ENCODE results near the gene SLC1A3. TPM values are rescaled to one million over a fixed set of nuclear protein-coding genes. Genes with fewer than 3 reads are reported as not detected.
"Not testable (repeated sequence)": the region's sequence is repeated elsewhere in the genome, so short reads cannot be mapped to it uniquely, and the experiment has no call there.

SLC1A3 gene
- total RNA-seq, 3 donors from 2014 or later (not counting 1 experiment from before 2014, with no cell fraction given): 1.1 TPM; not detected in 2

DNA sequence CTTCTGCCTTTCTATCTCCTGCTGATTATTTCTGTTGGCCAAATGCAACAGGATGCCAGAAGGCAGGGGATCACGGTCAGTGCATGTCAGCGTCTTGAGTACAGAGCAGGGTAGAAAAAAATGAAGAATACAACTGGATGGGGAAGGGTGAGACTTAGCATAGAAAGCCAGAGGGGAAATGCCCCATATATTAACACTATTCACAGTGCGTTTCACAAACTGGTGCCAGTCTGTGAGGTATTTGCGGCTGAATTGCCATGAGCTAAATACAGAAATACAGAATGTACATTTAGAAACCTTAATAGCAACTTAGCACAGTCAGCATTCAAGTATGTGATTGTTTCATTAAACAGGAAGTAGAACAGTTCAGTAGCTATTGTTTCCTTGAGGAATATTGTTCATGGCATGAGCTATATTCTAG, 31.0 kb upstream of the SLC1A3 start:
- peaks cover 0 to 2% of the 10 kb centered on the region in 2 donors for H3K9me3 Mint-ChIP-seq
- intact Hi-C loops (cut with micrococcal nuclease): no loop called here
- TF ChIP-seq, protein P1, sequence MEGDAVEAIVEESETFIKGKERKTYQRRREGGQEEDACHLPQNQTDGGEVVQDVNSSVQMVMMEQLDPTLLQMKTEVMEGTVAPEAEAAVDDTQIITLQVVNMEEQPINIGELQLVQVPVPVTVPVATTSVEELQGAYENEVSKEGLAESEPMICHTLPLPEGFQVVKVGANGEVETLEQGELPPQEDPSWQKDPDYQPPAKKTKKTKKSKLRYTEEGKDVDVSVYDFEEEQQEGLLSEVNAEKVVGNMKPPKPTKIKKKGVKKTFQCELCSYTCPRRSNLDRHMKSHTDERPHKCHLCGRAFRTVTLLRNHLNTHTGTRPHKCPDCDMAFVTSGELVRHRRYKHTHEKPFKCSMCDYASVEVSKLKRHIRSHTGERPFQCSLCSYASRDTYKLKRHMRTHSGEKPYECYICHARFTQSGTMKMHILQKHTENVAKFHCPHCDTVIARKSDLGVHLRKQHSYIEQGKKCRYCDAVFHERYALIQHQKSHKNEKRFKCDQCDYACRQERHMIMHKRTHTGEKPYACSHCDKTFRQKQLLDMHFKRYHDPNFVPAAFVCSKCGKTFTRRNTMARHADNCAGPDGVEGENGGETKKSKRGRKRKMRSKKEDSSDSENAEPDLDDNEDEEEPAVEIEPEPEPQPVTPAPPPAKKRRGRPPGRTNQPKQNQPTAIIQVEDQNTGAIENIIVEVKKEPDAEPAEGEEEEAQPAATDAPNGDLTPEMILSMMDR (IDR thresholded peaks at IDR 0.05): no peak
- no peak overlapping the region for H3K4me3 Mint-ChIP-seq
- no peak overlapping the region for H3K27ac Mint-ChIP-seq
- H3K27me3 Mint-ChIP-seq (ENCODE audit: low read depth in 2 of 2): no peaks in the 10 kb centered on the region
- H3K4me1 Mint-ChIP-seq: no peaks in the 10 kb centered on the region
- Histone ChIP-seq H3K36me3 (ENCODE audit: control insufficient read depth, insufficient read depth, low read length) (no peaks in the 10 kb centered on the region), H3K27ac (ENCODE audit: low read length) (no peak overlapping the region), H3K27me3 (ENCODE audit: control insufficient read depth, insufficient read depth, low read length) (no peaks in the 10 kb centered on the region), H3K4me1 (ENCODE audit: control insufficient read depth, insufficient read depth, low read length) (no peaks in the 10 kb centered on the region), H3K4me3 (ENCODE audit: low read length) (no peak overlapping the region), H3K9me3 (ENCODE audit: control insufficient read depth, insufficient read depth, low read length) (no peaks in the 10 kb centered on the region)
- no peak for DNase-seq
- ATAC-seq: no peak
- no peaks in the 10 kb centered on the region for H3K36me3 Mint-ChIP-seq
- WGBS (ENCODE audit: insufficient coverage): 87% methylated on average over 4 of the region's 4 CpGs

DNA sequence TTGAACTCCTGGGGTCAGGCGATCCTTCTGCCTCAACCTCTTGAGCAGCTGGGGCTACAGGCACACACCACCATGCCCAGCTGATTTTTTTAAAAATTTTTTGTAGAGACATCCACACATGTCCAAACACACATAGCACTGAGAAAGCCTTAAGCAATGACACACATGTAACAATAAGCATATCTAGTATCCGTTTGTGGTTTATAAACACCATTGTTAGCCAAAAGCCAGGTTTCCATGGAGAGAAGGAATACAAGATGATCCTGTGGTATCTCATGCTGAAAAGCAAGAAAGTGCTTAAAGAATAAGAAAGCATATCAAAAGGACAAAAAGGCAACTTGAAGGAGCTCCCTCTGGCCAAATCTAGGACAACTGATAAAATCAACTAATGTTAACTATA, 29.7 kb upstream of the SLC1A3 start:
- no peak overlapping the region for H3K27ac Mint-ChIP-seq
- H3K36me3 Mint-ChIP-seq: no peaks in the 10 kb centered on the region
- DNase-seq (no peak), ATAC-seq (no peak)
- Histone ChIP-seq H3K27me3 (ENCODE audit: control insufficient read depth, insufficient read depth, low read length) (no peaks in the 10 kb centered on the region), H3K4me3 (ENCODE audit: low read length) (no peak overlapping the region), H3K27ac (ENCODE audit: low read length) (no peak overlapping the region), H3K36me3 (ENCODE audit: control insufficient read depth, insufficient read depth, low read length) (no peaks in the 10 kb centered on the region), H3K9me3 (ENCODE audit: control insufficient read depth, insufficient read depth, low read length) (no peaks in the 10 kb centered on the region), H3K4me1 (ENCODE audit: control insufficient read depth, insufficient read depth, low read length) (no peaks in the 10 kb centered on the region)
- intact Hi-C loops (cut with micrococcal nuclease): no loop called here
- 83% methylated on average over 2 of the region's 2 CpGs for WGBS (ENCODE audit: insufficient coverage)
- H3K4me3 Mint-ChIP-seq: no peak overlapping the region
- TF ChIP-seq, protein P1 (IDR thresholded peaks at IDR 0.05): no peak
- peaks cover 0 to 5% of the 10 kb centered on the region in 2 donors for H3K27me3 Mint-ChIP-seq (ENCODE audit: low read depth in 2 of 2)
- H3K9me3 Mint-ChIP-seq: peaks cover 0 to 2% of the 10 kb centered on the region in 2 donors
- H3K4me1 Mint-ChIP-seq: no peaks in the 10 kb centered on the region

DNA sequence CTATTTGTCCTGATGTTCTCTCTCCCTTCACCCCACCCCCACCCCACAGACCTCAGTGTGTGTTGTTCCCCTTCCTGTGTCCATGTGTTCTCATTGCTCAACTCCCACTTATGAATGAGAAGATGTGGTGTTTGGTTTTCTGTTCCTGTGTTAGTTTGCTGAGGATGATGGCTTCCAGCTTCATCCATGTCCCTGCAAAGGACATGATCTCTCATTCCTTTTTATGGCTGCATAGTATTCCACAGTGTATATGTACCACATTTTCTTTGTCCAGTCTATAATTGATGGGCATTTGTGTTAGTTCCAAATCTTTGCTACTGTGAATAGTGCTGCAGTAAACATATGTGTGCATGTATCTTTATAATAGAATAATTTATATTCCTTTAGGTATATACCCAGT, 26.5 kb upstream of the SLC1A3 start:
- intact Hi-C loops (cut with micrococcal nuclease); DNase-seq; ATAC-seq; H3K36me3 ChIP-seq (ENCODE audit: control insufficient read depth, insufficient read depth, low read length); H3K27me3 Mint-ChIP-seq (ENCODE audit: low read depth in 2 of 2); H3K4me3 ChIP-seq (ENCODE audit: low read length); H3K27ac ChIP-seq (ENCODE audit: low read length); H3K9me3 ChIP-seq (ENCODE audit: control insufficient read depth, insufficient read depth, low read length); H3K4me3 Mint-ChIP-seq; H3K9me3 Mint-ChIP-seq; H3K27me3 ChIP-seq (ENCODE audit: control insufficient read depth, insufficient read depth, low read length); H3K4me1 ChIP-seq (ENCODE audit: control insufficient read depth, insufficient read depth, low read length); H3K36me3 Mint-ChIP-seq; H3K27ac Mint-ChIP-seq; H3K4me1 Mint-ChIP-seq: not testable (repeated sequence)

DNA sequence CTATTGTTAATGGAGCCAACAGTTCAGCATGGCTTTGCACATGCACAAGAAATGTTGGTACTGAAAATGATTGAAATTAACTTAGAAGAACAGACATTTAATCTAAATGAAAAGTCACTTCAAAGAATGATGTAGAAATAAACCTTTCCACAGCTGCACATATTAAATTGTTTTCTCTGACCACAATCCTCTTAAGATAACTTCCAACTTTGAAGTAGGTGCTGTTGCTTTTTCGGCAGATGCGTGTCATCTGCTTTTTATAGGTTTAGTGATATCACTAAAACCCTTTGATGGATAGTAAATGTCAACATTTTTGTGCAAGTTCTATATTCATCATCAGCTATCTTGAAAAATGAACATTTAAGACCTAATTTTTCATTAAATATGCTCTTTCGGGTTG, 25.3 kb upstream of the SLC1A3 start:
- Histone ChIP-seq H3K27ac (ENCODE audit: low read length) (no peak overlapping the region), H3K4me1 (ENCODE audit: control insufficient read depth, insufficient read depth, low read length) (no peaks in the 10 kb centered on the region), H3K9me3 (ENCODE audit: control insufficient read depth, insufficient read depth, low read length) (no peaks in the 10 kb centered on the region), H3K4me3 (ENCODE audit: low read length) (no peak overlapping the region), H3K36me3 (ENCODE audit: control insufficient read depth, insufficient read depth, low read length) (no peaks in the 10 kb centered on the region), H3K27me3 (ENCODE audit: control insufficient read depth, insufficient read depth, low read length) (no peaks in the 10 kb centered on the region)
- no peaks in the 10 kb centered on the region for H3K4me1 Mint-ChIP-seq
- no peak overlapping the region for H3K27ac Mint-ChIP-seq
- WGBS (ENCODE audit: insufficient coverage): 20% methylated on average over 1 of the region's 3 CpGs
- no peak for DNase-seq
- peaks cover 3 to 14% of the 10 kb centered on the region in 2 donors for H3K27me3 Mint-ChIP-seq (ENCODE audit: low read depth in 2 of 2)
- no peak overlapping the region for H3K4me3 Mint-ChIP-seq
- intact Hi-C loops (cut with micrococcal nuclease): no loop called here
- no peaks in the 10 kb centered on the region for H3K36me3 Mint-ChIP-seq
- H3K9me3 Mint-ChIP-seq: peaks cover 0 to 7% of the 10 kb centered on the region in 2 donors
- ATAC-seq: no peak
- TF ChIP-seq, protein P1 (IDR thresholded peaks at IDR 0.05): no peak

Measured in natural killer cell (primary cell).